ENCODE data around the gene GALNT7.
"Not testable (repeated sequence)": the region's sequence is repeated elsewhere in the genome, so short reads cannot be mapped to it uniquely, and the experiment has no call there.

GALNT7 gene

DNA sequence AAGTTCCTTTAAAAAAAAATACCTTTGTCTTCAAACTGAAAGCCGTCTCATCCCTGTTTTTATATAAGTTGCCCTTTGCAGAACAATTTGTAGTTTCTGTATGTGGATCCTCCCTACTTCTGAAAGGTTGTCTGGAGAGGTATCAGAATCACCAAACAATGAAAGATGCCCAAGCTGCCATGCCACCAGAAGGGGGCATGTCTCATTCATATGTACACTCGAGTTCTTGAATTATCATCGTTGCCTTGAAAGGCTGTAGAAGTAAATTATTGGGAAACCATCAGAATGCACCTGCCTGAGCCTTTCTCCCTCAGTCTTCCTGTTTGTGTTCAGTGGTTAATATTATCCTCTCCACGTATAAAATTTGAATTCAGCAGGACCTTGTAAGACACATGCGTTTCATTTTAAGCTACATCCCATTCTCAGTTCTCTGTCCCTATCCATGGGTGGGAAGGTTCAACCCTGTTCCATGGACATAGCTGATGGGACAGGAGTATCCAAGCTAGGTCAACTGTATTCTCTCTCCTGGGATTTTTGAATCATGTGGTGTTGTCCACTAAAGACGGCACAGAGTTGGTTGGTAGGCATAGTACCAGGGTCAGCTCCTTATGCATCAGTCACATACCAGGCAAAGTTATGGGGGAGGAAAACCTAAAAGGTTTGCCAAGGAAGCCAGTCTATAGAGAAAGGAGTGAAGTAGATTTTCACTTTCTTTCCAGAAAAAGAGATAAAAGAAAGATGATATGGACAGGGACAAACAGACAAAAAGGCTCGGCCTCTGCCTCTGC, 24.0 kb downstream of the GALNT7 start:
- no peak for DNase-seq (ENCODE audit: low read depth in 2 of 2)

DNA sequence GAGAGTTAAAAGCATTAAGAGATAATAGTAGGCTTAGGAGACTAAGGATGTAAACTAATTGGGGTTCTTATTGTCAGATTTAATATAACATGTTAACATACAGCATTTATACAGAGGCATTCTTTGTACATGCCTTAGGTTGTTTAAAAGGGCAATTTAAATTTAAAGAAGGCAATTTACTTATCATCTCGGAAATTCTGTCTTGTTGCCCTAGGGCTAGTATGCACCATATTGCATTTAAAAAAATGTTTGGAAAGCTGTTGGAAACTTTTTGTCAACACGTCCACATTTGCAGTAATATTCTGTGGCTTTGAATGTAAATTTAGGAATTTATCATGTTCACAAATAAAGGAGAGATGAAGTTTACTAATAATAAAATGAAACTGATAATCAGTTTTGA, 25.5 kb downstream of the GALNT7 start:
- DNase-seq (ENCODE audit: low read depth in 2 of 2), result no peak

DNA sequence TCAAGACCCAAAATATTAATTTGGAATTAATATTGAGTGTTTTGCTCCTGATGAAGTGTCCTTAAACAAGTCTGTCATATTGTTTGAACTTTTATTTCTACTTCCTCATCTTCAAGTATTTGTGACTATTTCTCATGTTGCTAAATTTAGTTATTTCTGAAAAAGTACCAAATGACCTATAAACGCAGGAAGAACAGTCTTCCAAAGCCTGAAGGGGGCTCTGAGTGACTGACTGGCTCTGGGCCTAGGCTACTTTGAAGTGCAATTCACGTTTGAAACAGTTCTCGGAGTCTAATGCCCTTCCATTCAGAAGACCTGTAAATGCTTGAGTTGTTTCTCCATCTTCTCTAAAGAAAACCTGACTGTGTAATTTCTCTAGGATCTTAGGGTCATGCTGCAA, 26.5 kb downstream of the GALNT7 start:
- no peak for DNase-seq (ENCODE audit: low read depth in 2 of 2)

DNA sequence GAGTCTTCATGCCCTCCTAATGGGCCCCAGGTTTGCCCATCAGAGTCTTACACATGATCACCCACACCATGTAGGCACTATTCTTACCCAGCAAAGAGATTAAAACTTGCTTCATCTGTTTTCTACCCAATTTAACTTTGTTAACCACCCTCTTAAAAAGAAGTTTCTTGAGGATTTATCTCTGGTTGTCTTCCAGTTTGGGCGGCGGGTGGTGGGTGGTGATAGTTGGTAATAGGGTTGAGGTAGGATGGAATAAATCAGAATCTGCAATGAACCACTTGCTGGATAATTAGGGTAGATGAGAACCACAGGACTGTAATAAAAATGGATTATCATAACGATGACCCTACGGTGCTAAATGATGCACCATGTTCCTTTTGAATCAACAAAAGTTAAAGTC, 30.9 kb downstream of the GALNT7 start:
- no peak for DNase-seq (ENCODE audit: low read depth in 2 of 2)

DNA sequence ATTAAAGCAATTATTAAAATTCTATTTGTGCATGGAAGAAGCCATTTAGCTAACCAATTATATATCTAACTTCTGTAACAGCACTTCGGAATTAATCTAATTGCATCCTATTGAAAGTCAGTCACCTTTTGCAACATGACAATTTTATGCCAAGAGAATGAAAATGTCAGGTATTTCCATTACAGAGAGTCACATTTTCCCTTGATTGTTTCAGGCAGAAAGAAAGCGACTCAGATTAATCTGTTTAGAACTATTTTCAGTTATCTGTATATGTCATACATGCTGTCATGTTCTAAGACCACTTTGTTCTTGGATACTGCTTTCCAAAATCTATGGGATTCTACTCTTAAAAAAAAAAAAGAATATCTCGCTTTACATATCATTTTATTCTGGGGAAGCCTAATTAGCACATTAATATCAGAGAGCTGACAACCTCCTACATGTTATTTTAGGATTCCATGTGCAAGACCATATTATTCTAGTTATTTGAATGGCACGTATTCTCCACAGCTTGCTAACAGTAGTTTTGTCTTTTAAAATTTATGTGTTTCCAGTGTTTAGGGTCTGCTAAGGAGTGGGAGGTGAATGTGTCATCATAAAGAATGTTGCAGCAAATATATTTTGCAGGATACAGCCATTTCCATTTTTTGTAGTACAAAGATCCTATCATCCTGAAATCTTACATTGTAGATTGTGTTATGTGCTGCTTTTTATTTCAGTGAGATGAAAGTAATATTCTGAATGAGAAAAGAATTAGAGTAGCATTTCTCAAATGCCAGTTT, 31.7 kb downstream of the GALNT7 start:
- no peak for DNase-seq (ENCODE audit: low read depth in 2 of 2)

DNA sequence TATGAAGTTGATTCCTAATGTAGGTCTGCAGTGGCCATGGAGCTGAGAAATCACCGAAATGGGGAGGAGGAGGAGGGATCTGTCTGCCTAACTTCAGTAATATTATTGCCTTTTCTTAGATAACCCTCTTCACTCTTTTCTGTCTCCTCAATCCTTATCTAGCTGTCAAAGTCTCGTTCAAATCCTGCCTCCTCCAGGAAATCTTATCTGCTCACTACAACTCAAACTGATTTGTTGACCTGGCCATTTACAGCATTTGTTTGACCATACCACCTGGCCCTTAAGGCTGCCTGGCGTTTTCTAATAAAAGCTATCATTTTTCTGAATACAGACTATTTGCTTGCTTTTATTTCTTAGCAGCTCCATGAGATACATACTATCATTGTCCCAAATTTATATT, 33.8 kb downstream of the GALNT7 start:
- no peak for DNase-seq (ENCODE audit: low read depth in 2 of 2)

DNA sequence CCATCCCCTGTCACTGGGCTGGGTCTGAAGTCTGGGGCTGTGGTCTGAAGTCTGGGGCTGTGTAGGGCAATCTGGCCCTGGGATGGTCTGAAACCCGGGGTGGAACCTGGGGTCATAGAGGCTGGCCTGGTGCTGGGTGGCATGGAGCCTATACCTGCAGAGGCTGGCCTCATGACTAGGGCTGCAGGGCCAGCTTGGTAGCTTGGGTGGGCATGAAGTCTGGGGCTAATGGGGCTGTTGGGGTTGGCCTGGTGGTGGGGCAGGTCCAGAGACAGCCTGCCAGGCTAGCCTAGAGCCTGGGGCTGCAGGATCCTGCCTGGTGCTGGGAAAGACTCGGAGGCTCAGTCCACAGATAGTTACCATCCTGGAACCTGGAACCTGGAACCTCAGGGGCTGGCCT, 37.0 kb downstream of the GALNT7 start:
- no peak for DNase-seq (ENCODE audit: low read depth in 2 of 2)

DNA sequence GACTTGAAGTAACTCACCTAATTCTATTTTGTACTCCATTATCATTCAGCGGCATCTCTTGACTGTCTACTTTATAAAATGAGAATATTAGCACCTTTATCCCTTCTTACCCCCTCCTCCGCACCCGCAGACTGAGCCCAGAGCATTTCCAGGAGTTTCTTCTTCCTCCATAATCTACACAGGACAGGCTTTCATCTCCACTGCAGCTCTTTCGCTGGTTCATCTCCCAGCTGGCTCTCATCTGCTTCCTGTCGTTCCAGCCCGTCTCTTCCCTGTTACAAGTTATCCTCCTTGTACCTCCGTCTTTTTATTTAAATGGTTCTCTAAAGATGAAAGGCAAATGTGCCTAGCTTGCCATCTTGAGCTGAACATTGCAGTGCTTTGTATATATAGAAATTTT, 39.8 kb downstream of the GALNT7 start:
- DNase-seq (ENCODE audit: low read depth in 2 of 2), result no peak

DNA sequence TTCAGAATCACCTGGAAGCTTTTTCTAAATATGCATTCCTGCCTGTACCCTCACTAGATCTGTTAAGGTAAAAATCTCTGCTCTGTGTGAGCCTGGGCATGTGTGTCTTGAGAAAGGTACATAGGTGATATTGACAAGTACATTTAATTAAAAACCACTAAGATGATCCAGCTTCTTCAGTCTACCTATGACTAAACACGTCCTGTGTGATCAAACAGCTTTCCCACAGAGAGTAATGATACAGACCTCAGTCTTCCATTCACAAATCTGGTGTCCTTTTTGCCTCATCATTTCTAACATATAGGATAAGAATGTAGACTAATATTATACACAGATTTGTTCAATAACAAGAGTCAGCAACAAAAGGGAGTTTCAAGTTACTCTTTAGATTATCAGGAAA, 42.6 kb downstream of the GALNT7 start:
- no peak for DNase-seq (ENCODE audit: low read depth in 2 of 2)

DNA sequence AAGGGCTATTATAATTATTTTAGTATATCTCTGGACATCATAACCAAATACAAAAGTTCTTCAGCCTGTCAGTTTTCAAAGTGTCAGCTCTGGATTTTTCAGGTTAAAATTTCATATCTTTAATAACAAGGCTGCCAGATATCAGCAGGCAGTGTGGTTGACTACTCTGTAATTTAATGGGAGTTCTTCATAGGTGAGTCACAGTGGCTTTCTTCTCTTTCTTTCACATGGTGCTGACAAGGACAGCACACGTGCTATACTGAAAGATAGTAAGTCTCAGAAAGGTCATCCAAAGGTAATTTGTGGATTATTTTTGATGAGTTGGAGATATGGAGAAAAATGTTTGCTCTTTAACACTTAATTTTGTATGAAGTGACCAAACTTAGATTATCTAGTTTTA, 43.2 kb downstream of the GALNT7 start:
- DNase-seq (ENCODE audit: low read depth in 2 of 2), result no peak

DNA sequence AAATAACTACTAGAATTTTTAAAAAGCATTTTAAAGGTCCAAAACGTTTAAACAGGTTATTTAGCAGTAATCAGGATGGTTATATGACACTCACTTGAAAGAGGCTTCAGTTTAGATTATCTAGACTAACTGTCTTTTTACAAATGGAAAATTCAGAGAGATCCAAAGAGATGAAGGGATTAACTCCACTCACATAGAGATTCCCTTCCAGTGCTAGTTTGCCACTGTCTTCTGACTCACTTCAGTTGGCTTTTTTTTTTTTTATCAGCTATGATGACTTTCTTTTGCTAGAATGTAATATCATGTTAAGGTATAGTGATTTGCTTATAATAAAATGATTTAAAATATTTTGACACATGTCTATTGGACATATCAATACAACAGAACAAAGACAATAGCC, 43.8 kb downstream of the GALNT7 start:
- DNase-seq (ENCODE audit: low read depth in 2 of 2), result no peak

DNA sequence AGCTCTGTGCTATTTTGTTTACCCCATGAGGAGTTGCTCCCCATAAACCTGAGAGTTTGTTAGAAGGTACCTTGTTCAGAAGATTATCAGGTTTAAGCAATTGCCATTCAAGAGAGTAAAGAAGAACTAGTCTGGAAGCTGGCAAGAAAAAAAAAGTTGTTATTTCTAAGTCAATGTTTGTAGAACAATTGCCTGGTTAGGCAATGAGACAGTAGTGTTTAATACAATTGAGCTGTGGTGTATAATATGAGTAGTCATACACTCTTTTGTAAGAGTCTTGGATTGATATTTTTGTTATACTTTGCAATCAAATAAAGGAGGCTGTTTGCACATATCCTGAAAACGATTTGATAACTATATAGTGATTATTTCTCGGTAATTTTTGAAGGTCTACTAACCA, 44.7 kb downstream of the GALNT7 start:
- DNase-seq (ENCODE audit: low read depth in 2 of 2), result no peak

DNA sequence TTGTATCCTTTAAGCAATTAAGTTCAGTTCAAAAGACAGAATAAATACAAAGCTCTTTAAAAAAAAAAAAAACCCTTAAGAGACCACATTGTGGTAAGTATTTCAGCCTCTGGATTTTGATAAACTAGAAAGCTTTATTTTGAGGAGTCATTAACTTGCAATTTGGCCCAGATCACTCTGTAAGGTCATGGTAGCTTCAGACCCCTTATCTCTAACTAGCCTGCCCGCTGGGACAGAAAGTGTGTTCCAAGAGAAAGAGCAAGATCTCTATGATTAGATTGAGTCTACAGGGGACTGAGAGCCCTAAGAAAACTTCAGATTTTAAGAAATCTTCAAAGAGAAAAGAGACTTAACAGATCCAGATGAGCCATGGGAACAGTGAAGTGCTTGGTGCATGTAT, 45.6 kb downstream of the GALNT7 start:
- DNase-seq (ENCODE audit: low read depth in 2 of 2), result no peak

DNA sequence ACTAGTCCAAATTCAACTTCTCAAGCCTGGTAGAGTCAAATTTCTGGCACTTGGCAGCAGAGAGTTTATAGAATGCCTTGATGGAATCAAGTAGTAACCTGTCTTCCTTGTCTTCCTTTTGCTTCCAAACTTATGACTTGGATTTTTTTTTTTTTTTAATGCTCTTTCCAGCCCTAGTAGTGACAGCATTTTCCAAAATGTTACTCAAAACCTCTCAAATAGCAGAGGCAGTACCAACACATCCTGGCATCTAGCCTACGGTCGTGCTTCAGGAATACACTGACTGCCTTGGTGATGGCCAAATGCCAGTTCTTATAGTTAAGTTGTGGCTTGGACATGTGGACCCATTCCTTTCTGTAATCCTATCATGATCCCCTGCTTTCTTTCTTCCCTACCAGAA, 46.0 kb downstream of the GALNT7 start:
- DNase-seq (ENCODE audit: low read depth in 2 of 2), result no peak

DNA sequence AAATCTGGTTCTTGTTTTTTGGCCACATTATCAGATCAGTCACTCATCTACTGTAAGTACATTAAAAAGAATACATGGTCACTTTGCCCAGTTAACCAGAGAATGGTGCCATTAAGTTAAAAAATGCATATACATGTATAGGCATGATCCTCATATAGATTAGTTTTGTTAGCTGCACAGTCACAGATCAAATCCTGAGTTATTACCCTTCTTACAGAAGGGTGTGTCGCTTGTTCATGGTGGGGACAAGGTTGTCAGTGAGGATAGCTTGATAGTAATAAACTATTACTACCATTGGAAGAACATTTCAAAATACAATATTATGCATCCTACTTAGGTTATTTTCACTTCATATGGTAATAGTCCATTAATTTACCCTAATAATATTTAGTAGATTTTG, 48.5 kb downstream of the GALNT7 start:
- DNase-seq (ENCODE audit: low read depth in 2 of 2), result no peak

DNA sequence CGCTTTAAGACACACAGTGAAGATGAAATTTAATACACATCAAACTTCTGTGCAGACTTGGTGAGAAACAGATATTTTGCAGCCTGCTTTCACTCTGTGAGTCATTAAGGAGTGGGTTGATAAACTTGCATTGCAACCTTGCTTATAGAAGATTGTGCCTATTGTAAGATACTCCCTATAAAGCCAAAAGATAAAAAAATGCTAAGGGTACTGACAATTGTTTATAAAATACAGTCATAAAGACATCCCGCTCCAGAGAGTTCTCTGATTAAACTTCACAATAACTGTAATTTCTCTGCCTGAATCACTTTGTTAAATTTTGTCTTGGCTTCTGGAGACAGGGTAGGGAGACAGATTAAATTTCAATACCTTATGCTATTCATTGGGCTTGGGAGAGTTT, 49.1 kb downstream of the GALNT7 start:
- DNase-seq (ENCODE audit: low read depth in 2 of 2), result no peak

DNA sequence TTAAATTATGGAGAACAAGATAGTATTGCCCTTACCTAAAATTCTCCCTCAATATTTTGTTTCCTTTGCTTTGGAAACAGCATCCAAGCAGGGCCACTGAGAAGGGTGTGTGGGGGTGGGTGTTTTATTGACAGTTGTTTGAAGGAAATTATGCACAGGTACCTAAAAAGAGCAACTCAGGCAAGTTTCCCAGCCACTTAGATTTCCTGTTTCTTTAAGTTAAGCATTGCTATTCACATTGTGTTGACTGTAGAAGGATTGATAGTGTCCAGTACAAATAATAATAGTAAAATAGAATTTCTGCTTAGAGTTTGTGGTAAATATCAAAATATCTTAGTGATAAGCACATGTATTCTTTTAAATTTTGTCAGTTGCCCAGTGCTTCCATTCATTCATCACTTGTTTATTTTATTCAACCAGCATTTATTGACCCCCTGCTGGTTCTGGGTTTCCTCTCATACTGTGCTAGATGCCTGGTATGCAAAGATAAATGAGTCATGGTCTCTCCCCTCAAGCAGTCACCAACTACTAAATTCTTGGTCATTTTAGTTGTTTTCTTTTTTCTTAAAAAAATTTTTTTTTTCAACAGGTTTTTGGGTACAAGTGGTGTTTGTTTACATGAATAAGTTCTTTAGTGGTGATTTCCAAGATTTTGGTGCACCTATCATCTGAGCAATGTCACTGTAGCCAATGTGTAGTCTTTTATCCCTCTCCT, 50.0 kb downstream of the GALNT7 start:
- no peak for DNase-seq (ENCODE audit: low read depth in 2 of 2)

DNA sequence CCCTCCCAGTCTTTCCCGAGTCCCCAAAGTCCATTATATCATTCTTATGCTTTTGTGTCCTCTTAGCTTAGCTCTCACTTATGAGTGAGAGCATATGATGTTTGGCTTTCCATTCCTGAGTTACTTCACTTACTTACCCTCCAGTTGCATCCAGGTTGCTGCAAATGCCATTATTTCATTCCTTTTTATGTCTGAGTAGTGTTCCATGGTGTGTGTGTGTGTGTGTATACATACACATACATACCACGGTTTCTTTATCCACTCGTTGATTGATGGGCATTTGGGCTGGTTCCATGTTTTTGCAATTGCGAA, 50.5 kb downstream of the GALNT7 start:
- DNase-seq (ENCODE audit: low read depth in 2 of 2), result not testable (repeated sequence)

DNA sequence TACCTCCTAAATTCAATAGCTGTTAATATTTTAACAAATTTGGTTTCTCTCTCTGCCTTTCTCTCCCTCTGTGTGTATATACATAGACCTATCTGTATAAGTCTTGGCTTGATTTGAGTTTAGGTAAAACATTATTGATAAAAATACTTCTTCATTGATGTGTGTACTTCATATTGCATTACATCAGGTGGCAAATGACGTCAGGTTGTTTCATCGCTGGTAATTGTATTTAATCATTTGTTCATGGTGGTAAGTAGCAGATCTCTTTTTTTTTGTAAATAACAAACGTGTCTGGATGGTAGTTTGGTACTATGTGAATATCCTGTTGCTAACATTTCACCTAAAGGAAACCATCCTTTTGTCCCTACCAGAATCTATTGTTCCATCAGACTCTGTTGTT, 55.1 kb downstream of the GALNT7 start:
- no peak for DNase-seq (ENCODE audit: low read depth in 2 of 2)

DNA sequence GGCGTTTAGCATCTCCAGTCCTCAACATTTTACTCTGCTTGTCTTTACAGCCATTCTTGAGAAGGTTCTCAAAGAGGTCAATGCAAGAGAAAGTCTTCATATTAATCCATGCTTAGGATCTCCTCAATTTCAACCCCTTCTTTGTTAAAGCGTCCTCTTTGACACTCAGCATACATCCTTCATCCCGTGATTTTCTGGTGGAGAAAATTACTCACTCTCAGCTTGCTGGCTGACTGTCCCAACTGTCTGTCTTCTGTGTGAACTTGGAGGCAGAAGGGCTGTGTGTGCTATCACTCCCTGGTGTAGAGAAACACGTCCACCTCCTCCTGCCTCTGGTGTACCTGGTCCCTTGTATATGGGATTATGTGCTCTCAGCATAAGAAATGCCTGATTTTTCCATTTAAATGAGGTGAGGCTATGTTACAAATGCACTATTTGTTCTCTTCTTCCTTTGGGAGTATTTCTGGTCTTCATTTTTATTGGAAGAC, 57.8 kb downstream of the GALNT7 start:
- no peak for DNase-seq (ENCODE audit: low read depth in 2 of 2)

DNA sequence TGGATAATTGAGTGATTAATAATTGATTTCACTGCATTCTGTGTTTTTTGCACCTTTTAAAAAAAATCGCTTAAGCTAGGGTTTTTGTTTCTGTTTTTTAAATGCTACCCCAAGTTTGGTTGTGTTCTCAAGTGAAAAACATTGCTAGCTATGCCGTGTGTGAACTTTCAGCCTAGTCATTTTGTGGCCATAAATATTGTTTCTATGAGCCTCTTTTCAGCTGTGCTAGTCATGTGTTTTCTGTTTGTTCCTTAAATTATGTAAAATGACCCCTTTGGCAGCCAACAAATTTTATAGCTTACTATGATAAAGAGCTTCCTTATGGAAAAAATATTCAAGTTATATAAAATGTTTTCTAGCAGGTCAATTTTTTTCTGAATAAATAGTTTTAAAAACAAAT, 59.1 kb downstream of the GALNT7 start:
- DNase-seq (ENCODE audit: low read depth in 2 of 2), result no peak

DNA sequence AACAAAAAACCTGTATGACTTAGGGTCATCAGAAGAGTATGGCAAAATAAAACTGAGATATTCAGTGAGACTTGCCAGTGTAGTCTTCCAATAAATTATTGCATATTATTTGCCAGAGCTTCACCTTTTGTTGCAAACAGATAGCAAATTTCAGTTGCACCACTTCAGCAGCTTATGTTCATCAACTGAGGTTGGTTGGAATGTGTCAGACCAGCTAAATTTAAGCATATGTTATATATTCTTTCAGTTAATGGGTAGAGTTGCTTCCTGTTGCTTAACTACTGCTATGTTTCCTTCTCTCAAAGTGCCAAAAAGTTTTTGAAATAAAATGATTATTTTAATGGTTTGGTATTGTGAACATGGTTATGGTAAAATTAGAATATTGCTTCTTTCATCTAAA, 61.5 kb downstream of the GALNT7 start:
- DNase-seq (ENCODE audit: low read depth in 2 of 2), result no peak

DNA sequence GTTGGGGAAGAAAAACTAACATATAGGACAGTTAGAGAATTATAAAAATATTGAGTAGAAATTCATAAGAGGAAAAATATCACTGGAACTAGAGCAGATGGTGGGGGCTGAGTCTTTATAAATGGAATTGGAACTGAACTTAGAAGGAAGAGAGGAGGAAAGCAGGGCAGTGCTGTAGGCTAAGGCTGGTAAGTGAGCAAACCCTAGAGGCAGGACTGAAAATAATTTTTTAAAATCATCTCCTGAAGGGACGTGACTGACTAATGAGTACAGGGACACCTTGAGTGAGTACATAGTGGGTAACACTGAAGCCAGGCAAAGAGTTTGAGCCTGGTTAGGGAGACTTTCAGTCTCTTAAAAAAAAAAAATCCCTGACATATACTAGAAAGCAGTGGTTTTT, 63.3 kb downstream of the GALNT7 start:
- DNase-seq (ENCODE audit: low read depth in 2 of 2), result no peak

Measured in stimulated activated CD4-positive, alpha-beta T cell treated with anti-CD3 and anti-CD28 coated beads, Interleukin-4, amount 100 ng/mL, for 48 hours (primary cell).